Upper lobe of left lung (tissue), 6 donors: ENCODE measurements around the gene CCDC171. TPM values are rescaled to one million over a fixed set of nuclear protein-coding genes. Genes with fewer than 3 reads are reported as not detected.

Experiments used
- ATAC-seq, 2 donors: fragments of 200-7000 bp; cut with Tn5 transposase; one replicate each; pipeline ENCODE4 v1.9.1; 2022; ENCODE audit warnings: mild to moderate bottlenecking in 2 of 2, moderate library complexity in 2 of 2; ENCODE audit not compliant: low FRiP score in 2 of 2
- DNase-seq, 2 donors: peaks; one replicate each; pipeline ENCODE4 v3.0.0-alpha.2; 2019 to 2020
- H3K27ac ChIP-seq, 4 donors: fragments of 200-600 bp; sonication (generic); one replicate each; pipeline ENCODE4 v1.5.1; 2016 to 2019
- H3K27me3 ChIP-seq, 4 donors: fragments of 200-600 bp; sonication (generic); one replicate each; pipeline ENCODE4 v1.5.1; 2017 to 2019
- H3K36me3 ChIP-seq, 4 donors: fragments of 200-600 bp; sonication (generic); one replicate each; pipeline ENCODE4 v1.5.1; 2016 to 2019
- H3K4me1 ChIP-seq, 4 donors: fragments of 200-600 bp; sonication (generic); one replicate each; pipeline ENCODE4 v1.5.1; 2018 to 2019
- H3K4me3 ChIP-seq, 4 donors: fragments of 200-600 bp; sonication (generic); one replicate each; pipeline ENCODE4 v1.5.1; 2017 to 2019; ENCODE audit warnings: mild to moderate bottlenecking in 2 of 4, moderate library complexity in 1 of 4
- H3K9me3 ChIP-seq, 4 donors: fragments of 200-600 bp; sonication (generic); one replicate each; pipeline ENCODE4 v1.5.1; 2018 to 2019
- EP300 ChIP-seq, 4 donors: sonication (generic); formaldehyde crosslinking; IDR thresholded peaks; one replicate each; pipeline ENCODE4 v1.5.1; 2017; ENCODE audit warnings: antibody characterized with exemption in 4 of 4, control low read depth in 2 of 4
- WGBS, 2 donors: methylation state at CpG; one replicate each; pipeline ENCODE4 v1.1.5; 2017 to 2018; 5-methylcytosine and 5-hydroxymethylcytosine counted together
- small RNA-seq, 4 donors: library from RNA; depleted of rRNA; stranded (forward); fragments of <200 nt; gene quantifications; one replicate each; pipeline ENCODE3, GENCODE V24; 2016
- total RNA-seq, 6 donors: library from RNA; depleted of rRNA in 4 of 6; stranded (reverse); fragments of >200 nt in 4 of 6; gene quantifications; one replicate each; pipeline versions ENCODE4 v1.1.0 to v1.2.1, GENCODE V29; 2016 to 2021
- donor health status: DM: no; HTN: no; CAD: no; lungs with moderate emphysema.
- donor health status: DM: no; HTN: yes; CAD: no; lungs with severe emphysema.

The CCDC171 gene
- total RNA-seq, 6 donors from 2014 or later = 2.4 to 16.8 (median 6.6) TPM

- no peaks in the 10 kb centered on the region for H3K27me3 ChIP-seq
- H3K4me1 ChIP-seq = no peaks in the 10 kb centered on the region
- DNase-seq (no peak), ATAC-seq (no peak)
- no peak for TF ChIP-seq EP300 (IDR thresholded peaks at IDR 0.05)
- H3K36me3 ChIP-seq = no peaks in the 10 kb centered on the region
- H3K9me3 ChIP-seq = peaks cover 0 to 5% (median 1%) of the 10 kb centered on the region in 4 donors
- no peak overlapping the region for H3K27ac ChIP-seq
- H3K4me3 ChIP-seq = no peak overlapping the region
- WGBS, 2 donors = 42 to 60% methylated on average over 1 of the region's 1 CpG
Measured at GRCh38 chr9:16023446-16023845, 470.6 kb downstream of the CCDC171 start.

Small RNA genes lying within 50 kb of the gene (small RNA-seq; reads per million reads assigned to genes)
- gene AL513423.1 = 0 reads per million in 4 donors
- gene HMGN2P16 = 0 reads per million in 4 donors
- gene RN7SL98P = 0 reads per million in 4 donors
- 0 reads per million in 4 donors for gene RNU6-14P
- 0 reads per million in 4 donors for gene RNU6-246P

Other genes starting within 250 kb of the CCDC171 start
- 10 to 100 TPM; 16.7 to 35.7 (median 29.9) TPM for gene TTC39B, start 245.8 kb upstream of the CCDC171 start, total RNA-seq
- gene SNAPC3, start 130.2 kb upstream of the CCDC171 start, total RNA-seq = 10 to 100 TPM; 20.0 to 59.8 (median 24.3) TPM
- 10 to 100 TPM; 22.5 to 57.9 (median 27.8) TPM for gene PSIP1, start 42.1 kb upstream of the CCDC171 start, total RNA-seq